HG02938 (cell line): Measurements from ENCODE around the gene KIAA0825.
A peak's percentile ranks its signal among the peaks of the same experiment; 100 is the strongest.

Experiments
- ATAC-seq: cut with Tn5 transposase; IDR thresholded peaks from one replicate; pipeline ENCODE4 v1.9.1; 2021; ENCODE audit warnings: mild to moderate bottlenecking, moderate library complexity; ENCODE audit not compliant: unreplicated experiment

Gene KIAA0825, protein sequence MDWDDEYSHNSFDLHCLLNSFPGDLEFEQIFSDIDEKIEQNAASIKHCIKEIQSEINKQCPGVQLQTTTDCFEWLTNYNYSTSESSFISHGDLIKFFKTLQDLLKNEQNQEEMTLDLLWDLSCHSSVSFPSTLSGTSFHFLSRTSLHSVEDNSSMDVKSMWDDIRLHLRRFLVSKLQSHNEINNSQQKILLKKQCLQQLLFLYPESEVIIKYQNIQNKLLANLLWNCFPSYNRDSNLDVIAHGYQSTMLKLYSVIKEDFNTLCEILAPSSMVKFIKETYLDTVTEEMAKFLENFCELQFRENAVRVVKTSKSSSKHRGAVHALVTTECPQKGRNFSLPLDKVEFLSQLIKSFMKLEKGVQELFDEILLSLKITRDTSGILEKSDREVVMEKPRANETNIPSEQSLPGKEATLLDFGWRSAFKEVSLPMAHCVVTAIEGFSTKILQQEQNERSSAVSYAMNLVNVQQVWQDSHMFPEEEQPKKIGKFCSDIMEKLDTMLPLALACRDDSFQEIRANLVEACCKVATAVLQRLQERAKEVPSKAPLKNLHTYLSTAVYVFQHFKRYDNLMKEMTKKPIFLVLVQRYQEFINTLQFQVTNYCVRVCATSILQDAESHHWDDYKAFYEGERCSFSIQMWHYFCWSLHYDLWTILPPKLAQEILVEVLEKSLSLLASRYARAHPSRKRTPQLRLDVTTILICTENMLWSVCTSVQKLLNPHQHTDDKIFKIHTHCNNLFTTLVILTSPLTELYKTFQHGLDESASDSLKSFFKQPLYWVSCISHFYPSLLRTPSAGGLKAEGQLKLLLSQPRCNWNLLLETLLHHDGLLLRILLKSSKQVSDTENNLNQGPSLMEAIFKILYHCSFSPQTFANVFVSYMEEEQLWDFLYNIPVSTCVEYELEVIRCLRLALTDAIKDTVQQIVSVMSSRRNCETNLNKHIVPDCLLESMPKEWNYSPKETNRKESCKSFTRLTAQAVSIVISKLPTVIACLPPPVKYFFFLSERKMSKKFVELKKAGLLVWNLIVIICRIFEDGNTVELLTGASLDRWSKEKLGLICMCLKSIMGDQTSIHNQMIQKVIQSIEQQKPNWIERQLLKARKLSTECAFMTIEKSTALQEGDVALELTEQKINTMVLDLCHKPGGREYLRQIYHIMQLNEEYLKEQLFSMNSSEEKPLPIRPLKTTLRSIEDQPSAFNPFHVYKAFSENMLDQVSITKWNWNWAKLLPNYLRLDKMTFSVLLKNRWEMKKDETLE (N-terminal part only)

DNA sequence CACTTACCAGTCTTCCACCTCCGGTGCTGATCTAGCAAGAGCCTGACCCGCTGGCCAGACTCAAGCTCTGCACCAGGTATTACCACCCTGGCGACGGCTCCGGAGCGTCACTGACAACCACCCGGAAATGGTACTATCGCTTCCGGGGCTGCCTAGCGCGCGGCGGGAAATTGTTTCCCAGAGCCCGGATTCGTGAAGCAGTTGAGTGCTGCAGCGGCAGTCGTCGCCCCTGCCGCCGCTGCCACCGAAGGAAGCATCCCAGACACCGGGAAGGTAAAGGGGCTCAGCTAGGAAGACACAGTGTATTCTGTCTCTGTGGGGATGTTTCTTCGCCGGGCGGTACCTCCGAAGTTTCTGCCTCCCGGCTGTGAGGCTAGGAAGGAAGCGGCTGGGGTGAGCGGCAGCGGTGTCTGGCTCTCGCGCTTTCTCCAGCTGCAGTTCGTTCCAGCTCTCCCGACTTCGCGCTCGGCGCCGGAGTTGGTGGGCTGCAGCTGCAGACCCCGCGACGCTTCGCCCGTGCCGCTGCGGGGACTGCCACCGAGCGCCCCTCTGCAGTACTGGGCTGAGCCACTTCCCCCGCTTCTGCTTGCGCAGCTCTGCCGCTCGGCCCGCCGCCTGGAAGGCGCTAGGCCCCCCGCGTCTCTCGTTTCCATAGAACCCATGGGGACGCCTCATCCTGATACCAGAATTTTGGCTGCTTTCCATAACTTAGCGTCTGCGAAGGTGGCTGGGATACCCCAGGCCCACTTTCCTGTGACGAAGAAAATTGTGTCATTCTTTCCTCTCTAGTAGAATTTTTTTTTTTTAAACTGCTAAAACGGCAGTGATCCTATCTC is at the start of gene KIAA0825, which contains the start of gene SLF1:
KIAA0825 (minus strand) TSS at position 112 of the 836 bp plus-strand sequence. CDS start 81,478 bp downstream, outside the sequence.
SLF1 (plus strand) TSS at position 177 of the 836 bp plus-strand sequence. CDS start 10,142 bp downstream, outside the sequence.
- peak; percentile 97 for ATAC-seq

DNA sequence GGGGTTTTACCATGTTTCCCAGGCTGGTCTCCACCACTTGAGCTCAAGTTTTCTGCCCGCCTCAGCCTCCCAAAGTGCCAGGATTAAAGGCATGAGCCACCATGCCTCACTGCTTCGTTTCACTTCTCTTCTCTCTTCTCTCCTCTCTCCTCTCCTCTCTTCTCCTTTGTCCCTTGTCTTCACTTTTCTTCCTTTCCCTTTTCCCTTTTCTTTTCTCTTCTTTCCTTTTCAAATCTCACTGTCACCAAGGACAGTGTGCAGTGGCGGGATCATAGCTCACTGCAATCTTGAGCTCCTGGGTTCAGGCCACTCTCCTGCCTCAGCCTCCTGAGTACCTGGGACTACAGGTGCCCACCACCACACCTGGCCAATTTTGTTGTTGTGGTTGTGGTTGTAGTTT is 49.5 kb upstream of the KIAA0825 start:
- no peak for ATAC-seq

GRCh38 chr5:94661086-94661485 is 42.7 kb upstream of the KIAA0825 start:
- no peak for ATAC-seq

- ATAC-seq = no peak
Measured at GRCh38 chr5:94660506-94660905, 42.1 kb upstream of the KIAA0825 start.

GRCh38 chr5:94658272-94658671 is 39.9 kb upstream of the KIAA0825 start:
- ATAC-seq = no peak

DNA sequence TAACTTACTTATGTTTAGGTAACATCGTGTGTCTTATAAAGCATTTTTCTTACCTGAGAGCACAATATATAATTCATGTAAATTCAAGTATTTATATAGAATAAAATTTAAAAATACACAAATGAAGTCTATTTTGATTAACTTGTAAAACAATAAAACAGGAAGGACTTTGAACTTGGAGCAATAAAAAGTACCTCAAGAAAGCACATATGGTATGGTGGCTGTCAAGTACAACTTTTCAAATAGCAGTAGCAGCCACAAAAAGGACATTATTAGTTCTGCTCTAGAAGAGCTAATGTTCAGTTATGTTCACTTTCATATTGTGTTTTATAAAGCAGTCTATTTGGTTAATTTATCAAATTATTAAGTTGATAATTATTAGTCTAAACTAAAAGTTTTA is 31.5 kb upstream of the KIAA0825 start:
- no peak for ATAC-seq

DNA sequence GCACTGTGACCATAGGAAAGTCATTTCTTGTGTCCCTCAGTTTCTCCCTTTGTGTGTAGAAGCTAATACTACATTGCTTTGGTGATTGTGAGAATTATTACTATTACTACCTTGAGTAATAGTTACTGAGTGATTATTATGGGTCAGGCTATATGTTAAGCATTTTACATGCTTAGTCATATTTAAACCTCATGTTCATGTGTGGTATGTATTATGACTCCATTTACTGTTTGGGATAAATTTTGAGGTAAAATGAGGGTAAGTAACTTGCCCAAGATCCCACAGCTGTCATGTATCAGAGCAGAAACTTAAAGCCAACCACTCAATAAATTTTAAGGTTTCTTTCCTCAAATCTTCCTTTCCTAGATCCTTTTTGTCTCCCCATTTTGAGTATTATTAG is 28.4 kb upstream of the KIAA0825 start:
- ATAC-seq = no peak

- no peak for ATAC-seq
Measured at GRCh38 chr5:94645053-94645452, 26.6 kb upstream of the KIAA0825 start.

GRCh38 chr5:94640176-94640575 is 21.8 kb upstream of the KIAA0825 start:
- no peak for ATAC-seq

DNA sequence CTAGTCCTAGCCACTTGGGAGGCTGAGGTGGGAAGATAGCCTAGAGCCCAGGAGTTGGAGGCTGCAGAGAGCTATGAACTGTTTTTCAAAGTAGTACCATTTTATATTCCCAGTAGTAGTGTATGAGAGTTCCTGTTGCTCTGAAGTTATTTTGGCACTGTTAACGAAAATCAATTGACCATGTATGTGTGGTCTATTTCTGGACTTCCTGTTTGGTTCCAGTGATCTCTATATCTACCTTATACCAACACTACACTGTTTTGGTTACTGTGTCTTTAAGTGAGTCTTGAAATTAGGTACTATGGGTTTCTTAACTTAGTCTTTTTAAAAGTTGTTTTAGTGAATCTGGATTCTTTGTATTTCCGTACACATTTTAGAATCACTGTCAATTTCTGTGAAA is 13.6 kb upstream of the KIAA0825 start:
- peak; percentile 100 for ATAC-seq

DNA sequence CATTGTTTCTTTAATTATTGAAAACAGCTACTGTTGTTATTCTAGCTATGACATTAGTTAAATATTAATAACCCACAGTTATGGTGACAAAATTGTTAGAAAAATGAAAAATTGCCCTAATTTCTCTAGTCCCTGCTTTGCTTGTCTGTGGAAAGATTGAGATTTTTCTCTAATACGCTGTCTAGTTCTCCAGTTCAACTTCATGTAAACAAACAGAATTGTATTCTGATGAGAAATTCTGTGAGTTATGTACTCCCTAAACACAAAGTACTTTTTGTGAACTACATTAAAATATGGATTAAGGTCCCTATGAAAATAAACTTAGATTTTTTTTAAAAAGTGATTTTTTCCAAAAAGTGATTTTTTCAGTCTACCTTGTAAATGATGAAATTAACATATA is 8.8 kb upstream of the KIAA0825 start:
- ATAC-seq = no peak

- no peak for ATAC-seq
Measured at GRCh38 chr5:94623877-94624276, 5.5 kb upstream of the KIAA0825 start.

DNA sequence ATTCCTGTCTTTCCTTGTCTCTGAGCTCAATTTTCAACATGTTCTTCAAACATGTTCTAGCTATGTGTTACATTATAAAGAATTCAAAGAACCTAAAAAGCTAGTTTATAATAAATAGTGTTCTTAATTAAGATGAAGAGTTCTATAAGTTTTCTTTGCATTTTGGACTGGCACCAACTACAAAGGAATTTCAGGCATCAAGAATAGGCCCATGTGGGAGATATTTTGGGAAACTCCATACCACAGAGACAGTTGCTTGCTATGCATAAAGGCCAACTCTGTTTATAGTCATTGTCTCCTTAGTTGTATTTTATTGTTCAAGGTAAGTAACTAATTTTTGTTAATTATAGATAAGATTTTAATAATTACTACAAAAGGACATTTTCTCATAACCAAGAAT is 4.6 kb upstream of the KIAA0825 start:
- ATAC-seq = no peak

DNA sequence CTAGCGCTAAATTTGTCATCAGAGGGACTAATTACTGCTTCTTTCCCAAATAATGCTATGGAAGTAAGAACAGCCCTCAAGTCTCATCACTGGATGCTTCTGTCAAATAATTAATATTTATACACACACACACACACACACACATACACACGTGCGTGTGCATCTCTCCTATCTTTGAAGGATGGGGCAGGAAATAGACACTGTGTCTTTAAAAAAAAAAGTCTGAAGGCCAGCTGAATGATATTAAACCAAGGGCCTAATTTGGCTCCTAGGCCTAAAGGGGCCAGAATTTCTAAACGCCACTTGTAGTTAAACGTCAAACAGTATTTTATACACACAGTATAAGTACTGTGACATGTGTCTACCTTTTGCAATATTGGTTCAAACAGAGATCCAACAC is 3.4 kb upstream of the KIAA0825 start:
- ATAC-seq = no peak

DNA sequence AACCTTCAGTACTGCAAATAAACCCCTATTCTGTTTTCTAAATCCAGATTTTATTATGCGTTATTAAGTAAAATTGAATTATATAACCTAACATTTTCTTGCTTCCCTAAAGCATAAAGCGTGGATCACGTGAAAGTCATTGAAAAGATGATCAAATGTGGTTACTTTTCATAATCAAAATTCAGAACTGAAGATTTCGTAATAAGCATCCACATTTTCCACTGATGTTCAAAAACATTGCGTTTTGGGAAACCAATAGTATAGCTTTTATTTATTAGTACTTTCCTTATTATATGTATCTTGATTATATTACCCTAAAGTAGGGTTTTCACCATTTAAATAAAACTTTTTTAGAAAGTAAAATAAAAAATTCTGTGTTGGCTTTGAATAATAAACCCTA is 1.9 kb upstream of the KIAA0825 start:
- ATAC-seq = no peak

GRCh38 chr5:94618029-94618492 is 343 bp downstream of the KIAA0825 start:
- ATAC-seq = peak; percentile 26

DNA sequence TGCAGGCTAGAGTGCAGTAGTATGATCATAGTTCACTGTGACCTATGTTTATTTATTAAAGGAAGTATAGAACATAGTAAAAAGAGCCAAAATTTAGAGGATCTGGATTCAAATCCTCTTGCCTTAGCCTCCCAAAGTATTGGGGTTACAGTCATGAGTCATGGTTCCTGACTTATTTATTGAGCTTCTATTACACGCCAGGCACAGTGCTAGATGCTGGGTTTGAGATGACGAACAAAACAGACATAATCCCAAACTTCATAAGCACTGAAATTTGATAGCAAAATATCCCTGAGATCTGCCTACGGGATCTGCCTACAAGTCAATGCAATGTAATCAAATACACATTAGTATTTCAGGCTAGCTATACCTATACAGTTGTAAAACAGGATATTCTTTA is 2.5 kb downstream of the KIAA0825 start:
- ATAC-seq = no peak

DNA sequence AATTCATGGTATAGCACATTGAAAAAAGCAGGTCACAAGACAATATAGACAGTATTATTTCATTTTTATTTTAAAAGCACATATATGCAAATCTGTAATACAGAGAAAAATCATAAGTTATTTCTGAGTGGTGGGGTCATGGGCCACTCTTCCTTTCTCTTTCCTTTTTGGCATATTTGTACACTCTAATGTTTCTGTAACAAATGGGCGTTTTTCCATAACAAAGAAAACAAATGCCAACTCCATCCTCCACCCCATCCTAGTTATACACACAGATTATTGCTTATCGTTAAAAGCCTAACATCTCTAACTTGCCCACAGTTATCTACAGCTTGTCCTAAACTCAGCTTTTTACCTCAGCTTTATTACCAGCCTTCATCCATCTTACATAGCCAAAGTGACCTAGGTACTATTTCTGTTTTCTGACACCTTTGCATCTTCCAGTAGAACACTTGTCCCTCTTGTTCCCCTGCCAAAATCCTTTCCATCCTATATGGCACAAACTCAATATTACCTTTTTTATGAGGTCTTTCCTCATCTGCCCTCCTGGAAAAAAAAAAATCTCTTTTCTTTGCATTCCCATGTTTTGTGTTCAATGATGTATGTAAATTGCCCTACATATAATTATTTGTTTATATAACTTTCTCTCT is 4.1 kb downstream of the KIAA0825 start:
- ATAC-seq = no peak

GRCh38 chr5:94613583-94613982 is 4.8 kb downstream of the KIAA0825 start:
- no peak for ATAC-seq
